Endothelial cell of umbilical vein (primary cell): ENCODE measurements around the gene ST13. TPM values are rescaled to one million over a fixed set of nuclear protein-coding genes. Genes with fewer than 3 reads are reported as not detected.

ENCODE experiments used
- BruUV-seq: library from RNA; stranded (reverse); fragments of 400-500 nt; replicated peaks from 2 replicates; lab custom pipeline; 2021; lab: Mats Ljungman, UMichigan
- CTCF ChIA-PET: fragments of 300-600, 350-600 bp; sonication (Branson Sonifier 250); formaldehyde crosslinking; loops from one replicate; lab custom pipeline; 2021; ENCODE audit warnings: antibody characterized with exemption, inconsistent platforms; lab: Charles Lee
- POLR2A ChIA-PET: fragments of 300-600, 350-600 bp; sonication (Branson Sonifier 250); formaldehyde crosslinking; loops from one replicate; lab custom pipeline; 2021; ENCODE audit warnings: antibody characterized with exemption, inconsistent platforms; lab: Charles Lee
- DNase-seq: peaks from one replicate; pipeline ENCODE4 v3.0.0-alpha.2; 2011; ENCODE audit warnings: low read depth, low spot score
- FAIRE-seq: peaks from 2 replicates; lab custom pipeline; 2011; peaks lifted over from hg19 to GRCh38; lab: Jason Lieb, UNC
- H2AFZ ChIP-seq: 2 replicates; pipeline ENCODE4 v1.6.0; 2012; ENCODE audit warnings: low read depth, low read length, control low read depth, inconsistent platforms
- H3K27ac ChIP-seq: 2 replicates; pipeline ENCODE4 v1.5.1; 2011; ENCODE audit warnings: low read depth, mild to moderate bottlenecking, control low read depth, low read length, moderate library complexity; ENCODE audit not compliant: insufficient read depth
- H3K27me3 ChIP-seq, 2 experiments: 2 replicates each; pipeline versions ENCODE4 v1.6.0 to v1.6.1; 2011; ENCODE audit warnings: low read length in 2 of 2, mixed read lengths in 1 of 2; ENCODE audit not compliant: control insufficient read depth in 2 of 2, insufficient read depth in 2 of 2
- H3K36me3 ChIP-seq, 2 experiments: 2 replicates in 1 of 2; 3 replicates in 1 of 2; pipeline ENCODE4 v1.5.1; 2011; ENCODE audit warnings: low read length in 2 of 2, mild to moderate bottlenecking in 1 of 2, moderate library complexity in 1 of 2; ENCODE audit not compliant: control insufficient read depth in 2 of 2, insufficient read depth in 2 of 2; ENCODE audit errors: extremely low read depth in 1 of 2
- H3K4me1 ChIP-seq: 3 replicates; pipeline ENCODE4 v1.5.1; 2011; ENCODE audit warnings: mild to moderate bottlenecking, low read length; ENCODE audit not compliant: control insufficient read depth, insufficient read depth; ENCODE audit errors: extremely low read depth
- H3K4me2 ChIP-seq: 2 replicates; pipeline ENCODE4 v1.6.1; 2011; ENCODE audit warnings: low read length, control low read depth, mixed read lengths; ENCODE audit not compliant: insufficient read depth
- H3K4me3 ChIP-seq, 3 experiments: fragments of 200-600 bp in 1 of 3; sonication (generic), shearing (Covaris generic) in 1 of 3; replicated peaks in 1 of 3; 2 replicates each; pipeline ENCODE4 v1.5.1; 2011 to 2016; ENCODE audit warnings: control low read depth in 3 of 3, low read length in 3 of 3, mild to moderate bottlenecking in 2 of 3, inconsistent platforms in 1 of 3, low read depth in 1 of 3, moderate library complexity in 1 of 3; ENCODE audit not compliant: insufficient read depth in 1 of 3
- H3K79me2 ChIP-seq: 2 replicates; pipeline ENCODE4 v1.6.0; 2012; ENCODE audit warnings: low read length, inconsistent platforms; ENCODE audit not compliant: control insufficient read depth, insufficient read depth
- H3K9ac ChIP-seq: replicated peaks from 2 replicates; pipeline ENCODE3; 2011; ENCODE audit warnings: low read length, control low read depth; ENCODE audit not compliant: insufficient read depth; ENCODE audit errors: extremely low read depth
- H3K9me1 ChIP-seq: replicated peaks from 3 replicates; pipeline ENCODE4 v1.6.0; 2011; ENCODE audit warnings: mild to moderate bottlenecking, low read length; ENCODE audit not compliant: control insufficient read depth, insufficient read depth; ENCODE audit errors: extremely low read depth
- H3K9me3 ChIP-seq: replicated peaks from 2 replicates; pipeline ENCODE4 v1.5.1; 2012; ENCODE audit warnings: low read length, inconsistent platforms; ENCODE audit not compliant: control insufficient read depth, insufficient read depth
- H4K20me1 ChIP-seq: replicated peaks from 2 replicates; pipeline ENCODE3; 2011; ENCODE audit warnings: mild to moderate bottlenecking, low read length; ENCODE audit not compliant: control insufficient read depth, insufficient read depth; ENCODE audit errors: extremely low read depth
- EZH2 ChIP-seq: IDR thresholded peaks from 2 replicates; pipeline ENCODE4 v1.6.1; 2012; ENCODE audit warnings: borderline replicate concordance, low read depth, mild to moderate bottlenecking, moderate library complexity, low read length, inconsistent platforms; ENCODE audit not compliant: severe bottlenecking
- FOS ChIP-seq: IDR thresholded peaks from 2 replicates; pipeline ENCODE4 v1.6.1; 2011; ENCODE audit warnings: mild to moderate bottlenecking, low read length, moderate library complexity, borderline replicate concordance; ENCODE audit not compliant: insufficient read depth
- JUN ChIP-seq: IDR thresholded peaks from 2 replicates; pipeline ENCODE4 v1.6.1; 2011; ENCODE audit warnings: borderline replicate concordance, low read depth; ENCODE audit not compliant: insufficient read length, insufficient read depth
- POLR2A ChIP-seq: IDR thresholded peaks from 2 replicates; pipeline ENCODE4 v1.6.1; 2012; ENCODE audit warnings: low read depth, mild to moderate bottlenecking, control low read depth, low read length
- POLR2AphosphoS5 ChIP-seq: IDR thresholded peaks from 2 replicates; pipeline ENCODE4 v1.6.1; 2012; ENCODE audit warnings: low read depth, mild to moderate bottlenecking, control low read depth, low read length, moderate library complexity; ENCODE audit not compliant: insufficient read depth
- dilution Hi-C: fragments of 300-500 bp; cut with MboI; formaldehyde crosslinking; loops from one replicate; pipeline ENCODE4 v1.15.0; 2019; ENCODE audit warnings: low sequenced_read_pairs; ENCODE audit not compliant: extremely low pct_ligation_motif_present
- intact Hi-C: fragments of 100-400 bp; cut with micrococcal nuclease; formaldehyde crosslinking; loops from one replicate; pipeline ENCODE4 v1.10.0; 2022
- polyA plus RNA-seq, 4 experiments: library from polyadenylated mRNA; depleted of rRNA in 3 of 4; stranded (reverse) in 3 of 4; unstranded in 1 of 4; fragments of >200 nt; gene quantifications; 2 replicates each; pipeline versions ENCODE4 v1.2.1 to v1.2.3, GENCODE V29; 2011 to 2012; ENCODE audit warnings: missing spikeins in 1 of 4
- total RNA-seq: library from RNA; stranded (reverse); gene quantifications from 2 replicates; pipeline ENCODE4 v1.2.3, GENCODE V29; 2021
- TF ChIP-seq, protein P1 (sequence below), 2 donors: IDR thresholded peaks; 1 replicate in 1 of 2; 2 replicates in 1 of 2; pipeline ENCODE4 v1.5.1; 2011; ENCODE audit warnings: low read length in 2 of 2, mild to moderate bottlenecking in 2 of 2, moderate library complexity in 2 of 2, control low read depth in 1 of 2, inconsistent platforms in 1 of 2, low read depth in 1 of 2; ENCODE audit not compliant: insufficient read depth in 1 of 2; ENCODE audit errors: extremely low read depth in 1 of 2

ST13 gene
- total and polyA plus RNA-seq, 2 donors (not counting 3 experiments of a cell fraction or from before 2014, with no cell fraction given), result 41.2 to 250 TPM

DNA sequence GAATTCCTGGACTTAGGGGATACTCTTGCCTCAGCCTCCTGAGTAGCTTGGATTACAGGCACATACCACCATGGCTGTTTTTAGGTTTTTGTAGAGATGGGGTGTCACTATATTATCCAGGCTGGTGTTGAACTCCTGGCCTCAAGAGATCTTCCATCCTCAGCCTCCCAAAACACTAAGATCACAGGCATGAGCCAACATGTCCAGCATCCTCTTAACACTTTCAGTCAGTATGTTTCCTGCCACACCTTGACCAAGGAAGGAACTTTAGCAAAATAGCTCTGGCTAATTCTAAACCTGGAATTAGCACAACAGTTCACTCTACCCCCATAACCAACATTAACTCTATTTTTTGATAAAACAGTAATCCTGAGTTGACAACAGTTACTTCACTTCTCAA lies 32.7 kb upstream of the ST13 start:
- ChIA-PET POLR2A (no interaction called here), CTCF (interaction anchor here (3.3 kb wide), 1 partner anchor 10 kb away, joined by 21 read pairs; no protein-coding TSS in a partner anchor)
- Histone ChIP-seq H3K9me3 (no peaks in the 10 kb centered on the region), H3K27me3 (no peaks in the 10 kb centered on the region), H4K20me1 (no peaks in the 10 kb centered on the region), H3K36me3 (peaks cover 0 to 6% of the 10 kb centered on the region in 2 experiments), H3K4me2 (no peak overlapping the region), H2AFZ (no peak overlapping the region), H3K9ac (no peak overlapping the region), H3K4me1 (no peaks in the 10 kb centered on the region), H3K79me2 (no peaks in the 10 kb centered on the region), H3K9me1 (no peaks in the 10 kb centered on the region), H3K4me3 (no peak overlapping the region), H3K27ac (no peak overlapping the region)
- FAIRE-seq (no peak), DNase-seq (no peak)
- TF ChIP-seq JUN (no peak), FOS (no peak), POLR2A (no peak)
- TF ChIP-seq, protein P1, sequence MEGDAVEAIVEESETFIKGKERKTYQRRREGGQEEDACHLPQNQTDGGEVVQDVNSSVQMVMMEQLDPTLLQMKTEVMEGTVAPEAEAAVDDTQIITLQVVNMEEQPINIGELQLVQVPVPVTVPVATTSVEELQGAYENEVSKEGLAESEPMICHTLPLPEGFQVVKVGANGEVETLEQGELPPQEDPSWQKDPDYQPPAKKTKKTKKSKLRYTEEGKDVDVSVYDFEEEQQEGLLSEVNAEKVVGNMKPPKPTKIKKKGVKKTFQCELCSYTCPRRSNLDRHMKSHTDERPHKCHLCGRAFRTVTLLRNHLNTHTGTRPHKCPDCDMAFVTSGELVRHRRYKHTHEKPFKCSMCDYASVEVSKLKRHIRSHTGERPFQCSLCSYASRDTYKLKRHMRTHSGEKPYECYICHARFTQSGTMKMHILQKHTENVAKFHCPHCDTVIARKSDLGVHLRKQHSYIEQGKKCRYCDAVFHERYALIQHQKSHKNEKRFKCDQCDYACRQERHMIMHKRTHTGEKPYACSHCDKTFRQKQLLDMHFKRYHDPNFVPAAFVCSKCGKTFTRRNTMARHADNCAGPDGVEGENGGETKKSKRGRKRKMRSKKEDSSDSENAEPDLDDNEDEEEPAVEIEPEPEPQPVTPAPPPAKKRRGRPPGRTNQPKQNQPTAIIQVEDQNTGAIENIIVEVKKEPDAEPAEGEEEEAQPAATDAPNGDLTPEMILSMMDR (IDR thresholded peaks at IDR 0.05; ENCODE audit: extremely low read depth in 1 of 2, insufficient read depth in 1 of 2, low read depth in 1 of 2, low read length in 2 of 2), result no peak
- dilution Hi-C loops (no loop called here), intact Hi-C loops (no loop called here)
- BruUV-seq, result no TSS peak

DNA sequence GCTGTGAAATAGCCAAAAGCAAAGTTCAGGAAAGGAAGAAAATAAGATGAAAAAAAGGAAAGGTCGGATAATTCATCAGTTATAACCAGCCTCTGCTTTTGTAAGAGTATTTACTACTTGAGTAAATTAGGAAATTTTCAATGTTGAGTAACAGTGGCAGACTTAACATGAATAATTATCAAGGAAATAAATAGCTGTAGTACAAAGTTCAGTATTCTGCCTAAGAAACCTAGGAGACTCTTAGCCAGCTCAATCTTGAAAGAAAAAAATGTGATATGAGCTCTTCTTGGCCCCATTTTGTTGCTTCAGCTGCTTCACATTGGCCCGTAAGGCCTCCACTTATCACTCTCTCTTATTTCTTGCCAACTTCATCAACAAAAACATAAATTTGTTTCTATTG lies 22.5 kb upstream of the ST13 start:
- Histone ChIP-seq H3K9me1 (no peaks in the 10 kb centered on the region), H3K36me3 (peaks cover 0 to 4% of the 10 kb centered on the region in 2 experiments), H4K20me1 (no peaks in the 10 kb centered on the region), H3K27ac (no peak overlapping the region), H3K4me1 (no peaks in the 10 kb centered on the region), H3K4me3 (no peak overlapping the region), H3K9me3 (no peaks in the 10 kb centered on the region), H2AFZ (no peak overlapping the region), H3K79me2 (no peaks in the 10 kb centered on the region), H3K27me3 (no peaks in the 10 kb centered on the region), H3K4me2 (no peak overlapping the region), H3K9ac (no peak overlapping the region)
- dilution Hi-C loops, result no loop called here
- TF ChIP-seq EZH2 (no peak), FOS (no peak), POLR2AphosphoS5 (no peak), POLR2A (no peak), JUN (no peak)
- TF ChIP-seq, protein P1 (IDR thresholded peaks at IDR 0.05; ENCODE audit: extremely low read depth in 1 of 2, insufficient read depth in 1 of 2, low read depth in 1 of 2, low read length in 2 of 2), result no peak
- intact Hi-C loops, result no loop called here
- no peak for DNase-seq
- FAIRE-seq, result no peak
- ChIA-PET POLR2A (no interaction called here), CTCF (interaction anchor here (0.8 kb wide), 1 partner anchor 9 kb away, joined by 3 read pairs; no protein-coding TSS in a partner anchor)
- BruUV-seq, result no TSS peak
